Tibial nerve (tissue), 3 donors: ENCODE measurements around the gene USO1.

Experiments
- POLR2A ChIP-seq, 2 donors: fragments of 450-650 bp; IDR thresholded peaks; one replicate each; pipeline ENCODE4 v1.6.1; 2017; ENCODE audit warnings: antibody characterized with exemption in 2 of 2, mild to moderate bottlenecking in 2 of 2, moderate library complexity in 2 of 2
- TF ChIP-seq, protein P1 (sequence below), 5 experiments: fragments of 200-600 bp in 3 of 5; fragments of 450-650 bp in 2 of 5; sonication (generic) in 3 of 5; IDR thresholded peaks; one replicate each; pipeline ENCODE4 v1.5.1; 2016 to 2019; ENCODE audit warnings: antibody characterized with exemption in 5 of 5, mild to moderate bottlenecking in 3 of 5, moderate library complexity in 2 of 5

DNA sequence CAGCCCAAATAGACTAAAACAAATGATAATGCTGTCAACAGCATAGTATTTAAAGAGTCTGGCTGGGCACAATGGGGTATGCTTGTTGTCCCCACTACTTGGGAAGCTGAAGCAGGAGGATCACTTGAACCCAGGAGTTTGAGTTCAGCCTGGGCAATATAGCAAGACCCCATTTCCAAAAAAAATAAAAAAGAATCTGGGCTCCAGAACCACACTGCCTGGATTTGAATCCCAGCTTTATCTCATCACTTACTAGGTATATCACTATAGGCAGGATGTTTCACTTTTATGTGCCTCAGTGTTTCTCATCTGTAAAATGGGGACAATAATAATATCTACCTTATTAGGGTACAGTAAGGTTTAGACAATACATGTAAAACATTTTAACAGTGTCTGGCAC, 45.9 kb upstream of the USO1 start:
- no peak for TF ChIP-seq POLR2A (IDR thresholded peaks at IDR 0.05)
- TF ChIP-seq, protein P1, sequence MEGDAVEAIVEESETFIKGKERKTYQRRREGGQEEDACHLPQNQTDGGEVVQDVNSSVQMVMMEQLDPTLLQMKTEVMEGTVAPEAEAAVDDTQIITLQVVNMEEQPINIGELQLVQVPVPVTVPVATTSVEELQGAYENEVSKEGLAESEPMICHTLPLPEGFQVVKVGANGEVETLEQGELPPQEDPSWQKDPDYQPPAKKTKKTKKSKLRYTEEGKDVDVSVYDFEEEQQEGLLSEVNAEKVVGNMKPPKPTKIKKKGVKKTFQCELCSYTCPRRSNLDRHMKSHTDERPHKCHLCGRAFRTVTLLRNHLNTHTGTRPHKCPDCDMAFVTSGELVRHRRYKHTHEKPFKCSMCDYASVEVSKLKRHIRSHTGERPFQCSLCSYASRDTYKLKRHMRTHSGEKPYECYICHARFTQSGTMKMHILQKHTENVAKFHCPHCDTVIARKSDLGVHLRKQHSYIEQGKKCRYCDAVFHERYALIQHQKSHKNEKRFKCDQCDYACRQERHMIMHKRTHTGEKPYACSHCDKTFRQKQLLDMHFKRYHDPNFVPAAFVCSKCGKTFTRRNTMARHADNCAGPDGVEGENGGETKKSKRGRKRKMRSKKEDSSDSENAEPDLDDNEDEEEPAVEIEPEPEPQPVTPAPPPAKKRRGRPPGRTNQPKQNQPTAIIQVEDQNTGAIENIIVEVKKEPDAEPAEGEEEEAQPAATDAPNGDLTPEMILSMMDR (IDR thresholded peaks at IDR 0.05), result no peak
